Tibial nerve (tissue), 4 donors: ENCODE data around the gene XG.

Source experiments
- EP300 ChIP-seq, 2 donors: sonication (generic); formaldehyde crosslinking; IDR thresholded peaks; one replicate each; pipeline ENCODE4 v1.6.1; 2017; ENCODE audit warnings: antibody characterized with exemption in 2 of 2, mild to moderate bottlenecking in 1 of 2
- TF ChIP-seq, protein P1 (sequence below), 5 experiments: fragments of 200-600 bp in 3 of 5; fragments of 450-650 bp in 2 of 5; sonication (generic) in 3 of 5; IDR thresholded peaks; one replicate each; pipeline ENCODE4 v1.5.1; 2016 to 2019; ENCODE audit warnings: antibody characterized with exemption in 5 of 5, mild to moderate bottlenecking in 3 of 5, moderate library complexity in 2 of 5

DNA sequence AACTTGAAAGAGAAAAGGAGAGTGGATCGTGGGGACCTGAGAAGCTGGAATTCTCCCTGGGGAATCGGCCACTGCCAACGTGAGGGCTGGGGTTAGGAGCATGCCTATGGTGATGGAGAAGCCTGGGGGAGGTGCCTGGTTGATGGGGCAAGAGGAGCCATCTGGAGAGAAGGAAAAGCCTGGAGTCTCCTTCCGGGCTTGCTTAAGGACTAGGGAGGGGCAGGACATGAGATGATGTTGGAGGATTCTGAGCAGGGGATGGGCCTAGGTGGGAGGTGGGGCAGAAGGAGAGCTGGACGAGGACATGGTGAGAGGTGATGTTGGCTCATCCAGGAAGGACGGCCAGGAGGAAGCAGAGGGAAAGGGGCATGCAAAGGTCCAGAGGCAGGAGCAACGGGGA is 41.9 kb downstream of the XG start:
- TF ChIP-seq, protein P1, sequence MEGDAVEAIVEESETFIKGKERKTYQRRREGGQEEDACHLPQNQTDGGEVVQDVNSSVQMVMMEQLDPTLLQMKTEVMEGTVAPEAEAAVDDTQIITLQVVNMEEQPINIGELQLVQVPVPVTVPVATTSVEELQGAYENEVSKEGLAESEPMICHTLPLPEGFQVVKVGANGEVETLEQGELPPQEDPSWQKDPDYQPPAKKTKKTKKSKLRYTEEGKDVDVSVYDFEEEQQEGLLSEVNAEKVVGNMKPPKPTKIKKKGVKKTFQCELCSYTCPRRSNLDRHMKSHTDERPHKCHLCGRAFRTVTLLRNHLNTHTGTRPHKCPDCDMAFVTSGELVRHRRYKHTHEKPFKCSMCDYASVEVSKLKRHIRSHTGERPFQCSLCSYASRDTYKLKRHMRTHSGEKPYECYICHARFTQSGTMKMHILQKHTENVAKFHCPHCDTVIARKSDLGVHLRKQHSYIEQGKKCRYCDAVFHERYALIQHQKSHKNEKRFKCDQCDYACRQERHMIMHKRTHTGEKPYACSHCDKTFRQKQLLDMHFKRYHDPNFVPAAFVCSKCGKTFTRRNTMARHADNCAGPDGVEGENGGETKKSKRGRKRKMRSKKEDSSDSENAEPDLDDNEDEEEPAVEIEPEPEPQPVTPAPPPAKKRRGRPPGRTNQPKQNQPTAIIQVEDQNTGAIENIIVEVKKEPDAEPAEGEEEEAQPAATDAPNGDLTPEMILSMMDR (IDR thresholded peaks at IDR 0.05): no peak
- no peak for TF ChIP-seq EP300 (IDR thresholded peaks at IDR 0.05)
